Activated CD4-positive, alpha-beta T cell treated with anti-CD3 and anti-CD28 coated beads, Interleukin-2, amount 50 U/mL, for 16 hours (primary cell): ENCODE measurements around the gene CTNNAL1.
A peak's percentile ranks its signal among the peaks of the same experiment; 100 is the strongest.
"Not testable (repeated sequence)": the region's sequence is repeated elsewhere in the genome, so short reads cannot be mapped to it uniquely, and the experiment has no call there.

Experiments used
- DNase-seq: peaks from one replicate; pipeline ENCODE4 v3.0.0-alpha.2; 2020

The CTNNAL1 gene

GRCh38 chr9:109012876-109013678 is at the start of gene CTNNAL1:
TSS of gene CTNNAL1 (minus strand) at chr9:109013499. CDS start at chr9:109013442, 57 bp downstream.
- DNase-seq: peak; percentile 91

- DNase-seq: no peak
Observed at GRCh38 chr9:109062543-109062942, 49.2 kb upstream of the CTNNAL1 start.

GRCh38 chr9:109060191-109060590 is 46.9 kb upstream of the CTNNAL1 start:
- no peak for DNase-seq

GRCh38 chr9:109053121-109053520 is 39.8 kb upstream of the CTNNAL1 start:
- DNase-seq: not testable (repeated sequence)

GRCh38 chr9:109052416-109052815 is 39.1 kb upstream of the CTNNAL1 start:
- no peak for DNase-seq

GRCh38 chr9:109051733-109052132 is 38.4 kb upstream of the CTNNAL1 start:
- DNase-seq: no peak

GRCh38 chr9:109050444-109050843 is 37.1 kb upstream of the CTNNAL1 start:
- DNase-seq: no peak

- no peak for DNase-seq
Observed at GRCh38 chr9:109048822-109049221, 35.5 kb upstream of the CTNNAL1 start.

- DNase-seq: no peak
Observed at GRCh38 chr9:109047259-109047658, 34.0 kb upstream of the CTNNAL1 start.

GRCh38 chr9:109046346-109046745 is 33.0 kb upstream of the CTNNAL1 start:
- DNase-seq: peak; percentile 12

GRCh38 chr9:109043578-109043977 is 30.3 kb upstream of the CTNNAL1 start:
- DNase-seq: no peak

- no peak for DNase-seq
Observed at GRCh38 chr9:109040571-109040970, 27.3 kb upstream of the CTNNAL1 start.

- DNase-seq: no peak
Observed at GRCh38 chr9:109039539-109039938, 26.2 kb upstream of the CTNNAL1 start.

GRCh38 chr9:109037946-109038715 is 24.8 kb upstream of the CTNNAL1 start:
- no peak for DNase-seq

GRCh38 chr9:109036744-109037680 is 23.7 kb upstream of the CTNNAL1 start:
- DNase-seq: no peak

GRCh38 chr9:109035684-109036423 is 22.6 kb upstream of the CTNNAL1 start:
- DNase-seq: no peak

GRCh38 chr9:109033941-109034700 is 20.8 kb upstream of the CTNNAL1 start:
- DNase-seq: no peak

- no peak for DNase-seq
Observed at GRCh38 chr9:109031241-109031640, 17.9 kb upstream of the CTNNAL1 start.

- no peak for DNase-seq
Observed at GRCh38 chr9:109030426-109030825, 17.1 kb upstream of the CTNNAL1 start.

GRCh38 chr9:109028457-109028856 is 15.2 kb upstream of the CTNNAL1 start:
- DNase-seq: no peak

GRCh38 chr9:109027176-109027575 is 13.9 kb upstream of the CTNNAL1 start:
- DNase-seq: no peak
